ENCODE data around the gene LCT.

Gene LCT

DNA sequence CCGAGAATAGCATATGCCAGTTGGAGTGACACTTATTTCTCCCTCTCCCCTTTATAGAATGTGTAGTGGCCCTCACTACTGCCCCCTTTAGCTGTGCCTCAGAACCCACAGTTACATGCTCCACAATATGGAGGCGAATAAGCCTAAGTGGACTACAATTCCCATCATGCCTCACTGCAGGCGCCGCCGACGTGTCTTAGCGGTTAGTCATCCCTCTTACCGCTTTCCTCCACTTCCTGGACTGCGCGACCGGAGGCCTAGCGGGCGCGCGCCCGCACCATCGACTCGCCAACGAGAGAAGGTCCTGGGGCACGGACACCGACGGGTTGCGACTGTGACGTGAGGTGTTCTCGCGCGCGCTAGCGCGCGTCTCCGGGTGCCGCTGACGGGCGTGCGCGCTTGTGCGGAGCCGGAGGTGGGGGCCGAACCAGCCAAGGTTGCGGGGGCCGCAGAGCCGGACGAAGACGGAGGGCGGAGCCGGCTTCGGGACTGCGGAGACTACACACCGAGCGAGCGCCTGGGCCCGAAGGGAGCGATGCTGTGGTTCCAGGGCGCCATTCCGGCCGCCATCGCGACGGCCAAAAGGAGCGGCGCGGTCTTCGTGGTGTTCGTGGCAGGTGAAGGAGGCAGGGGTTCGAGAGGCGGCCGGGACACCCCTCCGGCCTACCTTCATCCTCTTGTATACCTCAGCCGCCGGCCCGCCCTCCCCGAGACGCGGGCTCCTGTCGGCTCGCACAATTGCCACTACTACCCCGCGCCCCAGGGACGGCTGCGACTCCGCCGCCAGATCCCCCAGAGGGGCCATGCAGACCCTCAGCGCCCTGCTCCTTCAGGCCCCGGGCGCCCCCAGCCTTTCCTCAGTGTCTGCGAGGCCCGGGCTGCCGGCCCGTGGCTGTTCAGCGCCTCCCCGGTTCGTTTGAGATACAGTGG lies 95.3 kb downstream of the LCT start, which contains the start of gene UBXN4:
UBXN4 (plus strand) TSS at position 461 of the 930 bp plus-strand sequence; CDS start at position 536, 75 bp downstream.
- DNase-seq (ENCODE audit: low read depth): peak; percentile 90

DNA sequence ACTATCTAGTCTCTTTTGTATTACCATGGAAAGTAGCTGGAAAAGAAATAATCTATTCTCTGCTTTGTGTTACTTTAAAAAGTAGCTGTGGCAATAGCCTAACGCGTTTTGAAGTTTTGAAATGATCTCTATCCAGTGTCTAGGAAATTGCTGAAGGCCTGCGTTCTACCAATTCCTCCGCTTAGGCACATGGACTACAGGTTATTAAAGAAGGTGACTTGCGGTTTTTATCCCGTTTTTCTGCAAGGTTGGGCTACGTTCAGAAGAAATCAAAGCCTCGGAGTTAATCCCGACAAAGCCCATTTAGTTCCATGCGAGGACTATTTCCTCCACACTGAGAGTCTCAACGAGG lies 96.0 kb downstream of the LCT start:
- no peak for DNase-seq (ENCODE audit: low read depth)

DNA sequence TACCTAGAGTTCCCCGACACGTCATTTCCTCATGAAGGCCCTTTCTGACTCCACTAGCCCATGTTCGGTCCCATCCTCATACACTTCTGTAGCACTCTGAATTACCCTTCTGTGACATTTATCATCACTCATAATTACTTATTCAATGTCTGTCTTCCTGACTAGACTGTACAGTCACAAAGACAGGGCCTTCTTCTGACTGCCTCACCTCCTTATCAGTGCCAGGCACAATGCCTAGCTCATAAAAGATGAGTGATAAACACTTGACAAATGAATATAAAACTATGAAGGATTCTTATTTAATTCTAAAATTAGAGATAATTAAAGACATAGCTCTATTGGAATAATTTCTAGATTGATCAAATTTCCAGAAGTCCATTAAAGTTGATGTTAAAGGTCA lies 96.8 kb downstream of the LCT start:
- DNase-seq (ENCODE audit: low read depth): no peak

Measured in HS-5 (cell line).